GM10847 (cell line): Measurements from ENCODE around the gene MTR.
A peak's percentile ranks its signal among the peaks of the same experiment; 100 is the strongest.

Source experiments
- POLR2A ChIP-seq: IDR thresholded peaks from 2 replicates; pipeline ENCODE4 v1.6.1; 2011; ENCODE audit not compliant: insufficient read length; ENCODE audit errors: extremely low read depth

Gene MTR

DNA sequence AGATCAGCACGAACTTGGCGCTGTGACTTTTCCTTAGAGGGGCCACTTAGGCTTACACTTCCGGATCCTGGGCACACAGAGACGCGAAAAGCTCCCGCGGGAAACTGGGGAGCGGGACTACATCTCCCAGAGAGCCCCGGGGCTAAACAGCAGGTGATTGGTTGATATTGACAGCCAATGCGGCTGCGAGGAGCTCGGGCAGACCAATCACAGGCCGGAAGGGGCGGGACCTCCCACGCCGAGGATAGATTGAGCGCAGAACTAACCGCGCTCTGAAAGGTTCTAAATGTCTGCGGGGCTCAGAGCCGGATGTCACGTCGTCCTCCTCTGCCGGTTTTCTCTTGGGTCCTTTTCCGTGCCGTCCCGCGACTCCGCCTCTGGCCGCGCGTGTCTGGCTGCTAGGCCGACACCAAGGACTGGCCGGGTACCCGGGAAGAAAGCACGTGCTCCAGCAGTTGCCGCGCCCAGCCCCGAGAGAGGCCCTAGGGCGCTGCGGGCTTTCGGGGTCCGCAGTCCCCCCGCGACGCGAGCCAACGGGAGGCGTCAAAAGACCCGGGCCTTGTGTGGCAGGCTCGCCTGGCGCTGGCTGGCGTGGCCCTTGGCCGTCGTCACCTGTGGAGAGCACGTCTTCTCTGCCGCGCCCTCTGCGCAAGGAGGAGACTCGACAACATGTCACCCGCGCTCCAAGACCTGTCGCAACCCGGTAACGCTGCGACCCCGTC, at the start of gene MTR:
Gene MTR (plus strand): TSS at position 258 of the 722 bp plus-strand sequence. CDS start 412 bp downstream, at position 670.
- TF ChIP-seq POLR2A: peak; percentile 74

DNA sequence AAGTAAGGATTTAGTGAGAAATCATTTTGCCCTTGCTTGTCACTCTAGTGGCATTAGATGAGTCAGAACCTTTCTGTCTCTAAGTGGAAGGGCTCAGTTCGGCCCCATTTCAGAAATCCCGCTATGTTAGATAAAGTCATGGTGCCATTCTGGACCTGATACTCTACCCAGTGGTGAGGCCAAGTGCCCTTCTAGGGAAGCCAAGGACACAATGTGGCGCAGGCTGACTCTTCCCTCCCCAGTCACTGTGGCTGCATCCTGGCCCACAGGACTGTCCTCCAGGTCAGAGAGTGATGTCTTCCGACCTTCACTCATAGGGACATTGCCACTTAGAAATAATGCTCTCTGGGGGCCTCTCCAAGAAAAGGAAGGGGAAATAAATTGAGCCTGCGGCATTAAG, 48.3 kb upstream of the MTR start:
- no peak for TF ChIP-seq POLR2A

DNA sequence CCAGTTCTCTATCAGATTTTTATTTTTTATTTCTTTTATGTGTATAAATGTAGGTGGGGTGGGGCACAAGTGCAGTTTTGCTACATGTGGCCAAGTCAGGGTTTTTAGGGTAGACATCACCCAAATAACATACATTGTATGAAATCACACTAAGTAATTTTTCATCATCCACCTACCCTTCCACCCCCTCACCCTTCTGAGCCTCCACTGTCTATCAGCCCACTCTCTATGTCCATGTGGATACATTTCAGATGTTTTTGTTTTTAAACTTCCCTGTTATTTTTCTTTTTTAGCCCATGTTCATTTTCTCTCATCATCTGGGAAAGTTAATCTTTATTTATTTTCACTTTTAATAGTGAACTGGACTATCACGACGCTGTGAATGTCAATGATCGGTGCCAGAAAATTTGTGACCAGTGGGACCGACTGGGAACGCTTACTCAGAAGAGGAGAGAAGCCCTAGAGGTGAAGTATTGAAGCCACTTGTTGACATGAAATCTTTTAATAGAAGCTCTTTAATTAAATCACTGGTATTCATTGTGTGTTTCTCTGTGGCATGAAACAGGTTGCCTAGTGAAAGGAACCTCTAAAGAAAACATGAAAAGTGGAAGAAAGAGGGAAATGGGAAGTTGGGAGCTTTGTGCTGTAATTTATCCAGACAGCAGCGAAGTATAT, 47.6 kb upstream of the MTR start:
- no peak for TF ChIP-seq POLR2A

DNA sequence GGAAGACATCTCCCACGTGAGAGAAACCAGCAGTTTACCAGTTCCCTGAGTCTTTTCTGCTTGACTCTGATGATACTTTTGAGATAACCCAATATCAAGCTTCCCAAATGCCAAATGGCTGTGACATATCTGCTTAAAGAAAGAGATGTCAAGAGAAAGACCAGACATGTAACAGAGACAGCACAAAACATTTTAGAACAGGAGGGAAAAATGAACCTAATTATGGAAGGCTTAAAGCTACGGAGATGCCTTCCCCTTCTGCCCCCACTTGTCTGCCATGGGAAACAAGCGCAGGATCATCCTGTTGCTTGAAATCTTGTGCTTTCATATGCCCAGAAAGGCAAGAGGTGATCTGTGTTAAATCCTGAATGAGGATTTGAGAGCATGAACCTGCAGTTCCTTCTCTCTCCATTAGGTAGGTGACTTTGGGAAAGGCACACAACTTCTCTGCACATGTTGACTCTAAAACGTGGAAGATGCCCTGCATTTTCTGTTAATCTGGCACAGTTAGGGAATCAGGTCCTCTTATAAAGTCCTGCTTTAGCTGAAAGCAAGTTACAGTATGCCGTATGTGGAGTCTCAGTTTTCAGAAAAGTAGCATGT, 46.7 kb upstream of the MTR start:
- no peak for TF ChIP-seq POLR2A

DNA sequence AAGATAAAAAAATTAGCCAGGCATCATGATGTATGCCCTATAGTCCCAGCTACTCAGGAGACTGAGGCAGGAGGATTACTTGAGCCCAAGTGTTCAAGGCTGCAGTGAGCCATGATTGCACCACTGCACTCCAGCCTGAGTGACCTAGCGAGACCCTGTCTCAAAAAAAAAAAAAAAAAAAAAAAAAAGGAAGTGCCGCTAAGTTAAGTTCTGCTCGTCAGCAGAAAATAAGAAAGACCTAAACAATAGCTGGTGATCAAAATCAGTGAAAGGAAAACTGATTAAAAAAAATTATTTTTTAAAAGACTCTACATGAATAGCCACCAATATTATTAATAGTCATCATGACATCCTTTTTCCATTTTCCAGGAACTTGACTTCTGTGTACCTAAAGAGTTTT, 44.2 kb upstream of the MTR start:
- no peak for TF ChIP-seq POLR2A

DNA sequence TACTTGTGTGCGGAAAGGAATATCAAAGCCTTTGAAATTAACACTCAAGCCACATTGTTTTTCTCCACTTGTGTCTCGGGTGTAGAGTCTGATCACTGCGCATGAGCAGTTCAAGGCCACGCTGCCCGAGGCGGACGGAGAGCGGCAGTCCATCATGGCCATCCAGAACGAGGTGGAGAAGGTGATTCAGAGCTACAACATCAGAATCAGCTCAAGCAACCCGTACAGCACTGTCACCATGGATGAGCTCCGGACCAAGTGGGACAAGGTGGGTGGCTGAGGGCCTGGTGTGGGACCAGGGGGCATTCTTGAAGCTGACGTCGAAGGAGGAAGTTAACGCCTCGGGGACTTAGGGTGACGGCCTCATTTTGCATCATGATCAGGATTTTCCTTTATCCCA, 43.7 kb upstream of the MTR start:
- TF ChIP-seq POLR2A: no peak

DNA sequence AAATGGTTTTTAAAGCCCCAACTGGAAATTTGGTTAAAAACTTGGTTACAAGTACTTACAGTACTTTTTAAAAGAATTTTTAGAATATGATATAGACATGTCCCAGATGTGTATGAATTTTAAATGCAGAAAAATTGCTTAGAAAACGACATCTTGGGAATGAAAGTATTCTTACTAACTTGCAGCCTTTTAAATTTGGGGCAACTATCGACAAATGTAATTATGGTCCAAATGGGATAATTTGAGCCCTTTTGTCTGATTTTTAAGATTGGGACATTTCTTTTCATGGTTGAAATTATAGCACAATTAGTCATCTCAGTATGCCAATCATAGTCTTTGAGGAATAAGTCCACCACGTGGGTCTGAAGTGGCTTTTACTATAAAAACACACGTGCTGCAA, 43.2 kb upstream of the MTR start:
- no peak for TF ChIP-seq POLR2A

DNA sequence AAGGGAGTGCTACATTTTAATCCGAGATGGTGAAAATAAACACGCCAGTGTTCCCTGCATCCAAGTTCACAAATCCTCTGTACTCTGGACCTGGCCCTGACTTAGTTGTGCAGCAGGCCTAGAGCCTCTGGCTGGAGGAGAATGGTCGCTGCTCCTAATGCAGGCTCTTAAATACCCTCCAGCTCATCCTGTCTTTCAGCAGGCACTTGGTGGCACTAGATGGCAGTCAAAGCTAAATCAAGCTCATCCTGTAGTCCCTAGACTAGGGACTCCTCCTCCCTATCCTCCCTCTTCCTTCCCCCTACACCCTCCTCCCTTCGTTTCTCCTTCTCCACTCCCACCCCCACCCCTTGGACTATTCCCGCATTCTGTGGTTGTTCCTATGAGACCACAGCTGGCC, 41.6 kb upstream of the MTR start:
- TF ChIP-seq POLR2A: no peak

DNA sequence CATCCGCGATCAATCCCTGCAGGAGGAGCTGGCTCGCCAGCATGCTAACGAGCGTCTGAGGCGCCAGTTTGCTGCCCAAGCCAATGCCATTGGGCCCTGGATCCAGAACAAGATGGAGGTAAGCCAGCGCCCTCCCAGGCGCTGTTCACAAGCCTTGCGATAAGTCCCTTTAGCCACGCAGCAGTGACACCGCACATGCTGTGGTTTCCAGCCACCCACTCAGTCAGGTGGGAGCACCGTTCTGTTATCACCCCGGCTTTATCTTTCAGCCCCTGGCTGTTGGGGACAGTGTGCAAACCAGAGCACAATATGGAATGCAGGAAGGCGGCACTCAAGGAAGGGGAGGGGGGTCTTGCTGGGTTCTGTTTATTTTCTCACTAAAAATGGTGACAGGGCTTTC, 41.1 kb upstream of the MTR start:
- TF ChIP-seq POLR2A: no peak

DNA sequence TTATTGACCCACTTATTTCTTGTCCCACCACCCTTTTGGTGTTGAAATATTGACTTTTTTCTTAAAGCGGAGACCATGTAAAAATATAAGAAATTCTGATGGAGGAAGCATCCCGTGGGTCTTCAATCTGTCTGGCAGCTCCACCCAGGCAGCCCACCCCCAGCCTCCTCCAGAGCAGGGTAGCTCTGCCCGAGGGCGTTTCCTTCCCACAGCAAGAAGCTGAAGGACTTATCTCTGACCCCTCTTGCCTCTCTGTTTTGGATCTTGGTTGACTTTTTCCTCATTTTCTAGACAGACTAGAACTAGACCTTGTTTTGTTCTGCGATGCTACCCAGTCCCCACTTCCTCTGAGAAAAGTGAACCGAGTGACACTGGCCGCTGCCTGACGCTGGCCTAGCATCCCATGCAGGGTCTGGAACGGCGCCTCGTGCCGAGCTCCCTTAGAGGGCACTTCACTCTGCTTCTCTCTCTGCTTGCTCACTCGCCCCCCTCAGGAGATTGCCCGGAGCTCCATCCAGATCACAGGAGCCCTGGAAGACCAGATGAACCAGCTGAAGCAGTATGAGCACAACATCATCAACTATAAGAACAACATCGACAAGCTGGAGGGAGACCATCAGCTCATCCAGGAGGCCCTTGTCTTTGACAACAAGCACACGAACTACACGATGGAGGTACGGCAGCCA, 40.4 kb upstream of the MTR start:
- TF ChIP-seq POLR2A: no peak

DNA sequence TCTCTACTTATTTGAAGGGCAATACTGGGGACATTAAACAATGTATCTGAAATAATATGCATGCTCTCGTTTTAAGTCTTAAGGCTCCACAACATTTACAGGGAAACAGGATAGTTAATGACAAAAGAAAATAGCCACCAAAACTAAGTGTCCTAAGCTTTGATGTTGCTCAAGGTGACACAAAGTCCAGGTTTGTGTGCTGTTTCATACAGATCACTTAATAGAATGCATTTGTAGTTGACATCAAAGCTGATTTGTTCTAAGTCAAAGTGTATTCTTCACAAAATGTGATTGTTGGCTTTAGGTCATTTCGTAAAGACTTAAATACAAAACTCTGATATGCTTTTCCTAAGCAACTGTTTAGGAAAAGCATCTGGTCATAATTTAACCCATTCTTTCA, 37.5 kb upstream of the MTR start:
- no peak for TF ChIP-seq POLR2A

DNA sequence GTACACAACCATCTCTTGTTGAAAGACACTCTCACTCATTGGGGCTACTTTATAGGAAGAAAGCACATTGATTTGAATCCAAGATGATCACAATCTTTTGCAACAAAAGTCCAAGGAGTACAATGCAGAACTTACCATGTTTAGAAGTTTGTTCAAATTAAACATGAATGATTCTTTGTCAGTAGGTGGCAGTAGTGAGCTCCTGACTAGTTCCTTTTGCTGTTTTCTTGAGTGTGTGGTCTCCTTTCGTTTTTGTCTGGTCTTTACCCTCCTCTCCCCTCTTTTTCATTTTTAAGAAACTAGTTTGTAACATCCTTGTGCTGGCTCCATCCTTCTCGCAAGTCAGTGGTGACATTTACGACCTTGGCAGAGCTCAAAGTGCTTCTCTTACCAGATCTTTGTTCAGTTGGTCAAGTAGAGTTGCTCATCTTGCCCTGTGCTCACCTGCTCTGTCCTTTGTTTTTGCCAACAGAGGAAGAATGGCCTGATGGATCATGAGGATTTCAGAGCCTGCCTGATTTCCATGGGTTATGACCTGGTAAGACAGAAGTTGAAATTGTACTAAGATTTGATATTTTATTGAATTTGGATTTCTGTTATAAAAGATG, 35.7 kb upstream of the MTR start:
- TF ChIP-seq POLR2A: no peak

DNA sequence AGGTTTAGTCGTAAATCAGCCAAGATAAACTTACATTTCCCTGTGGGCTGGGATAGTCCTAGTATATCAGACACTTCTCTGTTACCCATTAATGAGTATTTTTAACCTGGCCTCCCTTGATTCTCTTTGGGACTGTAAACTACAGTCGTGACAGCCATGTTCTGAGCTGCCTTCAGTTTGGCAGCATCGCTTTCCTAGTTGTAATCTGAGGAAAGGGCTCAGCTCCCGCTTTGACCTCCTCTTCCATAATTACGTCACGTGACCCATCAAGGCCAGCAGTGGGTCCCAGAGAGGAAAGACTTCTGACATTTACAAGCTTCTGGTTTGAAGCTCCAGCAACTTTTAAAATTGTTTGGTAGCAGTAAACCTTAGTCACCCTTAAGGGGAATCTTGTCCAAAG, 34.6 kb upstream of the MTR start:
- no peak for TF ChIP-seq POLR2A

DNA sequence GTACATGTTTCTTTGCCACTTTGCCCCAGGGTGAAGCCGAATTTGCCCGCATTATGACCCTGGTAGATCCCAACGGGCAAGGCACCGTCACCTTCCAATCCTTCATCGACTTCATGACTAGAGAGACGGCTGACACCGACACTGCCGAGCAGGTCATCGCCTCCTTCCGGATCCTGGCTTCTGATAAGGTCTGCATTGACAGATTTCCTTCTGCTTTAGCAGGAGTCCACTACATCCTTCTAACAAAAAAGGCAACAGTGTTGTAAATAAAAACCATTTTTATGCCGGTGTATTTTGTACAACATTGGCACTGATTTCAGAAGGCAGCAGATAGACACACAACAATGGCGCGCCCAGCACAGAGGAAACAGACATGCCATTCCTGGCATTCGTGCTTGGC, 34.1 kb upstream of the MTR start:
- TF ChIP-seq POLR2A: no peak

DNA sequence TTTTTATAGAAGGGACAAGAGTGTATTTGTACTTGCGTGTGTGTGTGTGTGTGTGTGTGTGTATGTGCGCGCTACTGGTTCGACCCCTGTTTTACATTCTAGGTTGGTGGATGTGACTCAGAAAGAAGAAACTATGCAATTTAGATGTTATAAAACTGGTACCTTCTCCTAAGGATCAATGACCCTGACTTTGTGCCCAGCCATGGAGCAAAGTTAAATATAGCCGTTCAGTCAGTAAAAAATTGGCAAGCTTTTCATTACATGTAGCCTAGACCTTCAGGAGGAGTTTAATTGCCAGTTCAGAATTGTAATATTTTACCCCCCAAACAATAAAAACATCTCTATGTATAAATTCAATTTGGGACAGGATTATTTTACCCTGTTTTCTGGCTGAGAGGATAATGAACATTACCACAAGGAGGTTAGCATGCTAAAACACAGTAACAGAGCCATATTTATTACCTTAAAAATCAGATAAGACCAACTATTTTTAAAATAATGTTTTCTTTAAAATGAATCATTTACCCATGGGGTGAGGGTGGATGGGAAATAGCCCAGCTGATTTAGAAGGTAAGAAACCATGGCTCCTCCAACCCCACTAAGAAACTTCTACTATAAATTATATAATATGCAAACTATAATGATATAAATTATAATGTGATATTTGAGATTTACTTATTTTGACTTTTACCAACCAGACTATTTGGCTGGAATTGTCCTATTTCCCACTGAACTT, 33.5 kb upstream of the MTR start:
- no peak for TF ChIP-seq POLR2A
